Mesenchymal stem cell (in vitro differentiated cells and primary cell): ENCODE measurements around the gene PAN3.

Experiments used
- DNase-seq: peaks from one replicate; pipeline ENCODE4 v3.0.0-alpha.2; 2013
- H2AFZ ChIP-seq: one replicate; pipeline ENCODE4 v1.6.1; 2013; ENCODE audit warnings: low read depth, mild to moderate bottlenecking, control low read depth, inconsistent platforms, low read length, moderate library complexity
- H2AK5ac ChIP-seq: 2 replicates; pipeline ENCODE4 v1.6.1; 2013; ENCODE audit warnings: low read length, moderate library complexity, mild to moderate bottlenecking, inconsistent platforms; ENCODE audit not compliant: severe bottlenecking
- H2BK120ac ChIP-seq: one replicate; pipeline ENCODE4 v1.6.1; 2013; ENCODE audit warnings: low read depth, mild to moderate bottlenecking, inconsistent platforms, low read length, moderate library complexity
- H2BK12ac ChIP-seq, 2 experiments: one replicate each; pipeline ENCODE4 v1.6.1; 2013; ENCODE audit warnings: inconsistent platforms in 2 of 2, low read length in 2 of 2, mild to moderate bottlenecking in 2 of 2, moderate library complexity in 2 of 2, control low read depth in 1 of 2
- H2BK15ac ChIP-seq: one replicate; pipeline ENCODE4 v1.6.1; 2013; ENCODE audit warnings: mild to moderate bottlenecking, low read depth, inconsistent platforms; ENCODE audit not compliant: poor library complexity, severe bottlenecking
- H2BK5ac ChIP-seq: 2 replicates; pipeline ENCODE4 v1.6.1; 2013; ENCODE audit warnings: low read depth, mild to moderate bottlenecking, low read length, control low read depth, inconsistent platforms; ENCODE audit not compliant: poor library complexity, severe bottlenecking
- H3K14ac ChIP-seq, 2 experiments: one replicate each; pipeline ENCODE4 v1.6.1; 2013; ENCODE audit warnings: inconsistent platforms in 2 of 2, low read length in 2 of 2, control low read depth in 1 of 2, mild to moderate bottlenecking in 1 of 2, moderate library complexity in 1 of 2
- H3K18ac ChIP-seq, 2 experiments: one replicate each; pipeline ENCODE4 v1.6.1; 2013; ENCODE audit warnings: inconsistent platforms in 2 of 2, low read length in 2 of 2, control low read depth in 1 of 2, low read depth in 1 of 2, mild to moderate bottlenecking in 1 of 2
- H3K23ac ChIP-seq, 2 experiments: one replicate each; pipeline ENCODE4 v1.6.1; 2013; ENCODE audit warnings: inconsistent platforms in 2 of 2, low read length in 2 of 2, mild to moderate bottlenecking in 2 of 2, moderate library complexity in 2 of 2, control low read depth in 1 of 2
- H3K27ac ChIP-seq: 2 replicates; pipeline ENCODE4 v1.5.1; 2013; ENCODE audit warnings: mild to moderate bottlenecking, moderate library complexity, low read length, control low read depth, inconsistent platforms; ENCODE audit not compliant: poor library complexity, severe bottlenecking
- H3K27me3 ChIP-seq, 2 experiments: 2 replicates each; pipeline versions ENCODE4 v1.6.1 to v1.7.0; 2013; ENCODE audit warnings: low read length in 2 of 2, mild to moderate bottlenecking in 2 of 2, moderate library complexity in 2 of 2, control low read depth in 1 of 2, inconsistent platforms in 1 of 2; ENCODE audit not compliant: control insufficient read depth in 1 of 2, insufficient read depth in 1 of 2
- H3K36me3 ChIP-seq, 2 experiments: 2 replicates each; pipeline versions ENCODE4 v1.6.1 to v1.7.0; 2013; ENCODE audit warnings: low read length in 2 of 2, control low read depth in 1 of 2, inconsistent platforms in 1 of 2, low read depth in 1 of 2, mild to moderate bottlenecking in 1 of 2; ENCODE audit not compliant: insufficient read depth in 2 of 2, control insufficient read depth in 1 of 2
- H3K4ac ChIP-seq, 2 experiments: one replicate each; pipeline ENCODE4 v1.6.1; 2013; ENCODE audit warnings: inconsistent platforms in 2 of 2, low read length in 2 of 2, mild to moderate bottlenecking in 2 of 2, moderate library complexity in 2 of 2, control low read depth in 1 of 2, low read depth in 1 of 2
- H3K4me1 ChIP-seq: 2 replicates; pipeline ENCODE4 v1.6.1; 2013; ENCODE audit warnings: low read depth, low read length, control low read depth; ENCODE audit not compliant: control insufficient read depth, insufficient read depth
- H3K4me2 ChIP-seq: 2 replicates; pipeline ENCODE4 v1.6.1; 2013; ENCODE audit warnings: low read length, mild to moderate bottlenecking, inconsistent platforms; ENCODE audit not compliant: poor library complexity, severe bottlenecking
- H3K4me3 ChIP-seq, 2 experiments: 2 replicates each; pipeline versions ENCODE4 v1.5.1 to v1.7.0; 2013; ENCODE audit warnings: low read length in 2 of 2, mild to moderate bottlenecking in 2 of 2, control low read depth in 1 of 2, low read depth in 1 of 2; ENCODE audit not compliant: insufficient read depth in 1 of 2
- H3K79me1 ChIP-seq: replicated peaks from 2 replicates; pipeline ENCODE4 v1.6.1; 2013; ENCODE audit warnings: mild to moderate bottlenecking, control low read depth, low read length, inconsistent platforms; ENCODE audit not compliant: poor library complexity, severe bottlenecking
- H3K9ac ChIP-seq: 2 replicates; pipeline ENCODE4 v1.7.0; 2013; ENCODE audit warnings: mild to moderate bottlenecking, low read length, moderate library complexity
- H3K9me3 ChIP-seq: 2 replicates; pipeline ENCODE4 v1.7.0; 2013; ENCODE audit warnings: mild to moderate bottlenecking, low read length; ENCODE audit not compliant: control insufficient read depth
- H4K8ac ChIP-seq: one replicate; pipeline ENCODE4 v1.6.1; 2013; ENCODE audit warnings: inconsistent platforms, mild to moderate bottlenecking, low read length, moderate library complexity
- H4K91ac ChIP-seq: one replicate; pipeline ENCODE4 v1.6.1; 2013; ENCODE audit warnings: mild to moderate bottlenecking, low read length, inconsistent platforms
- WGBS: methylation state at CpG from one replicate; pipeline ENCODE4 v1.1.7; 2013; ENCODE audit warnings: mixed read lengths; 5-methylcytosine and 5-hydroxymethylcytosine counted together

Gene PAN3

DNA sequence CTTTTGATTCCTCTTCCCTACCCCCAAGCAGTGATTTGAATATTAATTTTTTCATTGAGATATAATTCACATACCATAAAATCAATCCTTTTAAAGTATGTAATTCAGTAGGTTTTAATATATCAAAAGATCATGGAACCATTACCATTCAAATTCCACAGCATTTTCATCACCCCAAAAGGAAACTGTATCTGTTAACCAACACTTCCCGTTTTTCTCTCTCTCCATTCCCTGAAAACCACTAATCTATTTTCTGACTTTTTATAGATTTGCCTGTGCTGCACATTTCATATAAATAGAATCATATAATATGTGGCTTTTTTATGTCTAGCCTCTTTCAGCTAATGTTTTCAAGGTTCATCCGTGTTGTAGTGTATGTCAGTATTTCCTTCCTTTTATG is 107.1 kb downstream of the PAN3 start:
- no peaks in the 10 kb centered on the region for H3K27me3 ChIP-seq
- no peaks in the 10 kb centered on the region for H3K4me1 ChIP-seq
- H3K9me3 ChIP-seq: peaks cover 2% of the 10 kb centered on the region
- H3K9ac ChIP-seq: no peak overlapping the region
- H2BK15ac ChIP-seq: no peak overlapping the region
- H3K4me2 ChIP-seq: no peak overlapping the region
- no peak overlapping the region for H3K23ac ChIP-seq
- no peak overlapping the region for H2BK5ac ChIP-seq
- no peak overlapping the region for H3K27ac ChIP-seq
- no peak overlapping the region for H2AFZ ChIP-seq
- peaks cover 10 to 38% of the 10 kb centered on the region in 2 experiments for H3K36me3 ChIP-seq
- H3K14ac ChIP-seq: no peak overlapping the region
- H3K79me1 ChIP-seq: peaks cover 6% of the 10 kb centered on the region
- H3K18ac ChIP-seq: no peak overlapping the region
- no peak for DNase-seq
- H2BK12ac ChIP-seq: no peak overlapping the region
- no peak overlapping the region for H3K4ac ChIP-seq
- H4K8ac ChIP-seq: no peak overlapping the region
- WGBS: 80% methylated on average over 1 of the region's 2 CpGs
- no peak overlapping the region for H4K91ac ChIP-seq
- H2AK5ac ChIP-seq: no peak overlapping the region
- no peak overlapping the region for H2BK120ac ChIP-seq
- H3K4me3 ChIP-seq: no peak overlapping the region

DNA sequence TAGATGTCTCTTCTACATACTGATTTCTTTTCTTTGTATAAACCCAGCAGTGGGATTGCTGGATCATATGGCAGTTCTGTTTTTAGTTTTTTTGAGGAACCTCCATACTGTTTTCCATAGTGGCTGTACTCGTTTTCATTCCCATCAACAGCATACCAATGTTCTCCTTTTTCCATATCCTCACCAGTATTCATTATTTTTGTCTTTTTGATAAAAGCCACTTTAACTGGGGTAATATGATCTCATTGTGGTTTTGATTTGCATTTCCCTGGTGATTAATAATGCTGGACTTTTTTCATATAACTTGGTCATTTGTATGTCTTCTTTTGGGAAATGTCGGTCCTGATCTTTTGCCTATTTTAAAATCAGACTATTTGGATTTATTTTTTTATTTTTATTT is 108.5 kb downstream of the PAN3 start:
- DNase-seq: no peak
- Histone ChIP-seq H3K9me3 (peaks cover 2% of the 10 kb centered on the region), H2BK120ac (no peak overlapping the region), H3K9ac (no peak overlapping the region), H3K4me2 (no peak overlapping the region), H2BK12ac (no peak overlapping the region), H3K23ac (no peak overlapping the region), H2AK5ac (no peak overlapping the region), H3K79me1 (peaks cover 10% of the 10 kb centered on the region), H3K4me3 (no peak overlapping the region), H3K4me1 (no peaks in the 10 kb centered on the region), H3K4ac (no peak overlapping the region), H4K8ac (no peak overlapping the region), H3K18ac (no peak overlapping the region), H2BK15ac (no peak overlapping the region), H2AFZ (no peak overlapping the region), H4K91ac (no peak overlapping the region), H3K27me3 (no peaks in the 10 kb centered on the region), H3K14ac (no peak overlapping the region), H3K36me3 (peaks cover 6 to 30% of the 10 kb centered on the region in 2 experiments), H2BK5ac (no peak overlapping the region), H3K27ac (no peak overlapping the region)
- 100% methylated on average over 2 of the region's 2 CpGs for WGBS

DNA sequence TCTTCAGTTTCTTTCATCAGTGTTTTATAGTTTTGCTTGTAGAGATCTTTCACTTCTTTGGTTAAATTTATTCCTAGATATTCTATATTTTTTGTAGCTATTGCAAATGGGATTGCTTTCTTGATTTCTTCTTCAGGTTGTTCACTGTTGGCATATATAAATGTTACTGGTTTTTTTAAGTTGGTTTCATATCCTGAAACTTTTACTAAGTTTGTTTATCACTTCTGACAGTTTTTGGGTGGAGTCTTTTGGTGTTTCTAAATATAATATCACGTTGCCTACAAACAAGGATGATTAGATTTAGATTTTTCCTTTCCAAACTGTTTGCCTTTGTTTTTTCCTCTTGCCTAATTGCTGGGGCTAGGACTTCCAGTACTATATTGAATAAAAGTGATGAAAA is 109.7 kb downstream of the PAN3 start:
- Histone ChIP-seq H3K4me2 (no peak overlapping the region), H3K9ac (no peak overlapping the region), H2BK12ac (no peak overlapping the region), H4K91ac (no peak overlapping the region), H2BK120ac (no peak overlapping the region), H3K4me1 (no peaks in the 10 kb centered on the region), H2BK5ac (no peak overlapping the region), H3K4me3 (no peak overlapping the region), H3K79me1 (peaks cover 10% of the 10 kb centered on the region), H3K18ac (no peak overlapping the region), H3K9me3 (peaks cover 2% of the 10 kb centered on the region), H3K4ac (no peak overlapping the region), H3K27ac (no peak overlapping the region), H2BK15ac (no peak overlapping the region), H3K27me3 (no peaks in the 10 kb centered on the region), H3K14ac (no peak overlapping the region), H2AFZ (no peak overlapping the region), H3K23ac (no peak overlapping the region), H4K8ac (no peak overlapping the region), H3K36me3 (peaks cover 6 to 26% of the 10 kb centered on the region in 2 experiments), H2AK5ac (no peak overlapping the region)
- no peak for DNase-seq
- no CpG with 5 or more reads among the region's 1 CpG for WGBS

DNA sequence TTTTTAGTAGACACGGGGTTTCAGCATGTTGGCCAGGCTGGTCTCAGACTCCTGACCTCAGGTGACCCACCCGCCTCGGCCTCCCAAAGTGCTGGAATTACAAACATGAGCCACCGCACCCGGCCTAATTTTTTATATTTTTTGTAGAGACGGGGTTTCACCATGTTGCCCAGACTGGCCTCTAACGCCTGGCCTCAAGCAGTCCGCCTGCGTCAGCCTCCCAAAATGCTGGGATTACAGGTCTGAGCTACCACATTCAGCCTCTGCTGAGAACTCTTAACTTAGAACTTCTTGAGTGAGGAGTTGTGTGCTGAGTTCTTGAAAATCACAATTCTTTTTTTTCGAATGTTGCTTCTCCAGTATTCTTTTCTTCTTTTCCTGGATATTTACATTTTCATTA is 112.2 kb downstream of the PAN3 start:
- Histone ChIP-seq H2AFZ (no peak overlapping the region), H3K4me3 (no peak overlapping the region), H4K8ac (no peak overlapping the region), H2AK5ac (no peak overlapping the region), H3K9me3 (peaks cover 2% of the 10 kb centered on the region), H3K4me2 (no peak overlapping the region), H3K14ac (no peak overlapping the region), H2BK5ac (no peak overlapping the region), H3K4me1 (no peaks in the 10 kb centered on the region), H2BK12ac (no peak overlapping the region), H3K79me1 (peaks cover 12% of the 10 kb centered on the region), H3K36me3 (peaks cover 3 to 30% of the 10 kb centered on the region in 2 experiments), H3K4ac (no peak overlapping the region), H3K18ac (no peak overlapping the region), H3K27ac (no peak overlapping the region), H2BK120ac (no peak overlapping the region), H2BK15ac (no peak overlapping the region), H4K91ac (no peak overlapping the region), H3K23ac (no peak overlapping the region), H3K9ac (no peak overlapping the region), H3K27me3 (no peaks in the 10 kb centered on the region)
- no peak for DNase-seq
- 85% methylated on average over 9 of the region's 10 CpGs for WGBS
